Activated CD4-positive, alpha-beta T cell treated with anti-CD3 and anti-CD28 coated beads, Interleukin-2, amount 10 ng/mL, durations not matched to agents 7 days and 5 days (primary cell): ENCODE results near the gene USP48. TPM values are rescaled to one million over a fixed set of nuclear protein-coding genes. Genes with fewer than 3 reads are reported as not detected.
"Not testable (repeated sequence)": the region's sequence is repeated elsewhere in the genome, so short reads cannot be mapped to it uniquely, and the experiment has no call there.

ENCODE experiments used
- CTCF ChIA-PET: fragments of 350-600 bp; sonication (Branson Sonifier 250); formaldehyde crosslinking; loops from one replicate; lab custom pipeline; 2021; ENCODE audit warnings: antibody characterized with exemption; lab: Charles Lee
- POLR2A ChIA-PET: fragments of 350-600 bp; sonication (Branson Sonifier 250); formaldehyde crosslinking; loops from one replicate; lab custom pipeline; 2021; ENCODE audit warnings: antibody characterized with exemption; lab: Charles Lee
- DNase-seq: peaks from one replicate; pipeline ENCODE4 v3.0.0-alpha.2; 2020
- H3K27ac Mint-ChIP-seq: one replicate; pipeline ENCODE4 v1.8.0; 2021; ENCODE audit warnings: mild to moderate bottlenecking, moderate library complexity, mixed read lengths
- H3K27me3 Mint-ChIP-seq: one replicate; pipeline ENCODE4 v1.8.0; 2021; ENCODE audit warnings: mixed read lengths
- H3K36me3 Mint-ChIP-seq: one replicate; pipeline ENCODE4 v1.8.0; 2021; ENCODE audit warnings: low read depth, mixed read lengths
- H3K4me1 Mint-ChIP-seq: one replicate; pipeline ENCODE4 v1.8.0; 2021; ENCODE audit warnings: mixed read lengths
- H3K4me3 Mint-ChIP-seq: one replicate; pipeline ENCODE4 v1.8.0; 2021; ENCODE audit warnings: mild to moderate bottlenecking, moderate library complexity, mixed read lengths
- H3K9me3 Mint-ChIP-seq: one replicate; pipeline ENCODE4 v1.8.0; 2021; ENCODE audit warnings: mixed read lengths
- total RNA-seq, 2 experiments: library from RNA; stranded (reverse); gene quantifications; one replicate each; pipeline ENCODE4 v1.2.3, GENCODE V29; 2021

Gene USP48
- total RNA-seq, 2 experiments from 2014 or later: 70.9 to 80.6 TPM

- Mint-ChIP-seq H3K27me3 (no peaks in the 10 kb centered on the region), H3K4me1 (peaks cover 51% of the 10 kb centered on the region), H3K4me3 (no peak overlapping the region), H3K9me3 (peaks cover 2% of the 10 kb centered on the region), H3K36me3 (peaks cover 27% of the 10 kb centered on the region), H3K27ac (no peak overlapping the region)
- ChIA-PET POLR2A (no interaction called here), CTCF (interaction anchor here (1.7 kb wide), 1 partner anchor 9 kb away, joined by 4 read pairs; no protein-coding TSS in a partner anchor)
- no peak for DNase-seq
These were observed 4.6 kb downstream of the USP48 start for GRCh38 chr1:21778405-21778727.

- H3K27ac Mint-ChIP-seq, H3K9me3 Mint-ChIP-seq, DNase-seq, CTCF ChIA-PET, POLR2A ChIA-PET, H3K27me3 Mint-ChIP-seq, H3K4me3 Mint-ChIP-seq: not testable (repeated sequence)
- peaks cover 52% of the 10 kb centered on the region for H3K4me1 Mint-ChIP-seq
- peaks cover 25% of the 10 kb centered on the region for H3K36me3 Mint-ChIP-seq
These were observed 6.0 kb downstream of the USP48 start for GRCh38 chr1:21776925-21777324.

DNA sequence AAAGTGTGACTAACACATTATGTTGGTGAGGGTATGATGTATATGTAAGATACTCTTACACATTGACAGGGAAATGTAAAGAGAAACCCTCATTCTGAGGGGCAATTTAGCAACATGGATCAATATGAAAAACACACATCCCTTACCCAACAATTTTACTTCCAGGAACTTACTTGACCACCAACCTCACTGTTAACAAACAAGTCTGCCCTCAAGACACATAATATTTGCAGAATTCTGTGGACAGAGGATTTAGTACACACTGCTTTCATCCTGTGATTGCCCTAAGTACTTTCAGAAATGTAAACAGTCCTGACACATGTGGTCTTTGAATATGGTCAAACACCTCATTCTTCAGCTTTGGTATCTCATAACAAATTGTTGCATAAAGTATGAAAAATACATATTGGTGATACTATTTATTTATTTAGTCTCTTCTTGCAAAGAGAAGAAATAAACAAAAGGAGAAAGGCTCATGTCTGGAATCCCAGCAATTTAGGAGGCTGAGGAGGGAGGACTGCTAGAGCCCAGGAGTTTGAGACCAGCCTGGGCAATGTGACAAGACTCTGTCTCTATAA, 6.9 kb downstream of the USP48 start:
- POLR2A ChIA-PET: no interaction called here
- CTCF ChIA-PET: no interaction called here
- H3K27me3 Mint-ChIP-seq: no peaks in the 10 kb centered on the region
- no peak overlapping the region for H3K27ac Mint-ChIP-seq
- H3K4me3 Mint-ChIP-seq: no peak overlapping the region
- DNase-seq: no peak
- H3K36me3 Mint-ChIP-seq: peaks cover 19% of the 10 kb centered on the region
- peaks cover 48% of the 10 kb centered on the region for H3K4me1 Mint-ChIP-seq
- H3K9me3 Mint-ChIP-seq: peaks cover 2% of the 10 kb centered on the region

DNA sequence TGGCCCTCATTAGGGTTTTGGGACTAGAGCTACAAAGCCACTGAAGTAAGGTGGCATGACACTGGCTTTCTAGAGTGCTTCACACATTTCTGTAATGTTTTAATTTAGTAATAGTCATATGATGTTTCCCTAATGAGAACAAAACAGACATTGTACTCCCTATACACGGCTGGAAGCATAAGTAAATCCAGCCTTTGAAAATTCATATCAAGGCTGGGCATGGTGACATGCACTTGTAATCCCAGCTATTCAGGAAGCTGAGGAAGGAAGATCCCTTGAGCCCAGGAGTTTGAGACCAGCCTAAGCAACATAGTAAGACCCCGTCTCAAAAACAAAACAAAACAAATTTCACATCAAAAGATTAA, 7.4 kb downstream of the USP48 start:
- Mint-ChIP-seq H3K4me3 (no peak overlapping the region), H3K4me1 (peaks cover 48% of the 10 kb centered on the region), H3K9me3 (peaks cover 2% of the 10 kb centered on the region), H3K36me3 (peaks cover 19% of the 10 kb centered on the region), H3K27ac (no peak overlapping the region), H3K27me3 (no peaks in the 10 kb centered on the region)
- POLR2A ChIA-PET: no interaction called here
- CTCF ChIA-PET: no interaction called here
- no peak for DNase-seq

- DNase-seq: no peak
- ChIA-PET POLR2A (no interaction called here), CTCF (no interaction called here)
- H3K4me3 Mint-ChIP-seq: no peak overlapping the region
- H3K36me3 Mint-ChIP-seq: peaks cover 16% of the 10 kb centered on the region
- no peaks in the 10 kb centered on the region for H3K27me3 Mint-ChIP-seq
- H3K4me1 Mint-ChIP-seq: peaks cover 47% of the 10 kb centered on the region
- peaks cover 2% of the 10 kb centered on the region for H3K9me3 Mint-ChIP-seq
- H3K27ac Mint-ChIP-seq: no peak overlapping the region
These were observed 8.0 kb downstream of the USP48 start for GRCh38 chr1:21774835-21775549.

DNA sequence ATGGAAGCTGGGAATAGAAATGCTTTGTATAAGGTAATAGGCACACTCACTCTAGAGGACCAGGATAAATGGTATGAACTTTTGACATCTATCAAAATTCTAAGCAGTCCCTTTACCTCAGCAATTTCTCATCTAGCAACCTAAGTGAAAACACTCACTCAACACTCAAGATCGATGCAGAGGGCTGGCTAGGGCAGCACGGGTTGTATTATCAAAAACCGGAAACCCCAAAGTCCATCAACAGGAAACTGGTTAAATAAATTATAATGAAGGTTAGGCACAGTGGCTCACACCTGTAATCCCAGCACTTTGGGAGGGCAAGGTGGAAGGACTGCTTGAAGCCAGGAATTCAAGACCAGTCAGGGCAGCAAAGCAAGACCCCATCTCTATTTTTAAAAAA, 9.4 kb downstream of the USP48 start:
- peak; percentile 16 for DNase-seq

GRCh38 chr1:21771672-21772071, 11.3 kb downstream of the USP48 start:
- H3K9me3 Mint-ChIP-seq, DNase-seq, H3K27me3 Mint-ChIP-seq, POLR2A ChIA-PET, H3K4me3 Mint-ChIP-seq, H3K27ac Mint-ChIP-seq: not testable (repeated sequence)
- peaks cover 43% of the 10 kb centered on the region for H3K4me1 Mint-ChIP-seq
- peaks cover 15% of the 10 kb centered on the region for H3K36me3 Mint-ChIP-seq
- CTCF ChIA-PET: interaction anchor here (0.7 kb wide), 1 partner anchor 68 kb away, joined by 3 read pairs; no protein-coding TSS in a partner anchor

More for the DNA sequence above, 9.4 kb downstream of the USP48 start:
- H3K36me3 Mint-ChIP-seq: peaks cover 18% of the 10 kb centered on the region
- H3K9me3 Mint-ChIP-seq: peaks cover 2% of the 10 kb centered on the region
- no peaks in the 10 kb centered on the region for H3K27me3 Mint-ChIP-seq
- H3K4me1 Mint-ChIP-seq: peaks cover 47% of the 10 kb centered on the region
- H3K27ac Mint-ChIP-seq: peak overlapping the region; percentile 66
- H3K4me3 Mint-ChIP-seq: no peak overlapping the region
- CTCF ChIA-PET: no interaction called here
- POLR2A ChIA-PET: no interaction called here

DNA sequence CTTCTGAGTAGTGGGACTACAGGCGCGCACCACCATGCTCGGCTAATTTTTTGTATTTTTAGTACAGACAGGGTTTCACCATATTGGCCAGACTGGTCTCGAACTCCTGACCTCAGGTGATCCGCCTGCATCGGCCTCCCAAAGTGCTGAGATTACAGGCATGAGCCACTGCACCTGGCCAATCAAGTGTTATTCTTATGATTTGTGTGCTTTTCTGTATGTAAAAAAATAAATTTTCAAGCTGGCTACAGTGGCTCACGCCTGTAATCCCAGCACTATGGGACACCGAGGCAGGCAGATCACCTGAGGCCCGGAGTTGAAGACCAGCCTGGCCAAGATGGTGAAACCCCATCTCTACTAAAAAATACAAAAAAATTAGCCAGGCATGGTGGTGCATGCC, 12.3 kb downstream of the USP48 start:
- CTCF ChIA-PET: interaction anchor here (0.7 kb wide), 1 partner anchor 430 kb away, joined by 3 read pairs; no protein-coding TSS in a partner anchor
- H3K27me3 Mint-ChIP-seq, POLR2A ChIA-PET, DNase-seq, H3K9me3 Mint-ChIP-seq, H3K27ac Mint-ChIP-seq, H3K4me3 Mint-ChIP-seq: not testable (repeated sequence)
- peaks cover 11% of the 10 kb centered on the region for H3K36me3 Mint-ChIP-seq
- peaks cover 40% of the 10 kb centered on the region for H3K4me1 Mint-ChIP-seq

DNA sequence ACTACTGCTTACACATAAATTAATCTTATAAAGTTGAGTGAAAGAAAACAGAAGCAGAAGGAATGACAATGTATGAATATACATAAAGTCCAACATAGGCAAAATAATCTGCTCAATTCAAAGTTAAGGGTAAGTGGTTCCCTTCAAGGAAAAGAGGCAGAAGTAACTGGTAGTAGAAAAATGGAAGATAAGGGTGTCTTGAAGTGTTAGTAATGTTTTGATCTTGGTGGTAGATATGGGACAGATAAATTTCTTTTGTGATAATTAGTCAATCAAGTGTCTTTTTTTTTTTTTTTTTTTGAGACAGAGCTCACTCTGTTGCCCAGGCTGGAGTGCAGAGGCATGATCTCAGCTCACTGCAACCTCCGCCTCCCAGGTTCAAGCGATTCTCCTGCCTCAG, 12.7 kb downstream of the USP48 start:
- CTCF ChIA-PET: interaction anchor here (0.7 kb wide), 1 partner anchor 431 kb away, joined by 3 read pairs; no protein-coding TSS in a partner anchor
- H3K27me3 Mint-ChIP-seq: no peaks in the 10 kb centered on the region
- peaks cover 39% of the 10 kb centered on the region for H3K4me1 Mint-ChIP-seq
- peaks cover 11% of the 10 kb centered on the region for H3K36me3 Mint-ChIP-seq
- H3K27ac Mint-ChIP-seq: no peak overlapping the region
- POLR2A ChIA-PET: no interaction called here
- H3K9me3 Mint-ChIP-seq: no peaks in the 10 kb centered on the region
- no peak overlapping the region for H3K4me3 Mint-ChIP-seq
- DNase-seq: no peak

- H3K27ac Mint-ChIP-seq, POLR2A ChIA-PET, DNase-seq, H3K27me3 Mint-ChIP-seq, H3K4me3 Mint-ChIP-seq, H3K9me3 Mint-ChIP-seq: not testable (repeated sequence)
- Mint-ChIP-seq H3K36me3 (peaks cover 10% of the 10 kb centered on the region), H3K4me1 (peaks cover 42% of the 10 kb centered on the region)
- CTCF ChIA-PET: interaction anchor here (0.6 kb wide), 1 partner anchor 29 kb away, joined by 3 read pairs; no protein-coding TSS in a partner anchor
These were observed 15.8 kb downstream of the USP48 start for GRCh38 chr1:21767106-21767505.

DNA sequence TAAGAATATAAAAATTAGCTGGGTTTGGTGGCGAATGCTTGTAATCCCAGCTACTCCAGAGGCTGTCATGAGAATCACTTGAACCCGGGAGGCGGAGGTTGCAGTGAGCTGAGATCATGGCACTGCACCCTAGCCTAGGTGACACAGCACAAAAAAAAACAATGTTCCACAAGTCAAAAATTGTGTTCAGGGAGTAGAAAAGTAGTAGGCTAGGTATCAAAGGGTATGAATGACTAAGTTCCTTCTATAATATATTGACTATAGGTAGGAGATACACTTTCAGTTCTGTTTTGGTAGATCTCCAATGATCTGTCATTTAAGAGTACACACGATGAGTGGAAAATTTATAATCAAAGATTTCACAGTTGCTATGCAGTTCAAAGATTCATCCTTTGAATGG, 16.7 kb downstream of the USP48 start:
- peaks cover 40% of the 10 kb centered on the region for H3K4me1 Mint-ChIP-seq
- no peaks in the 10 kb centered on the region for H3K9me3 Mint-ChIP-seq
- no peak overlapping the region for H3K27ac Mint-ChIP-seq
- peaks cover 10% of the 10 kb centered on the region for H3K36me3 Mint-ChIP-seq
- no peak for DNase-seq
- POLR2A ChIA-PET: no interaction called here
- CTCF ChIA-PET: no interaction called here
- H3K4me3 Mint-ChIP-seq: no peak overlapping the region
- no peaks in the 10 kb centered on the region for H3K27me3 Mint-ChIP-seq

- no peak overlapping the region for H3K4me3 Mint-ChIP-seq
- CTCF ChIA-PET: interaction anchor here (0.6 to 1.9 kb wide), 3 partner anchors 17 to 652 kb away, joined by 3 to 6 read pairs (median 3); no protein-coding TSS in a partner anchor
- H3K36me3 Mint-ChIP-seq: peaks cover 7% of the 10 kb centered on the region
- peaks cover 36% of the 10 kb centered on the region for H3K4me1 Mint-ChIP-seq
- DNase-seq: no peak
- no peaks in the 10 kb centered on the region for H3K27me3 Mint-ChIP-seq
- no peak overlapping the region for H3K27ac Mint-ChIP-seq
- H3K9me3 Mint-ChIP-seq: no peaks in the 10 kb centered on the region
- POLR2A ChIA-PET: no interaction called here
These were observed 18.1 kb downstream of the USP48 start for GRCh38 chr1:21764615-21765423.
